Activated CD8-positive, alpha-beta T cell treated with anti-CD3 and anti-CD28 coated beads for 36 hours (primary cell): Measurements from ENCODE around the gene VAV2. TPM values are rescaled to one million over a fixed set of nuclear protein-coding genes. Genes with fewer than 3 reads are reported as not detected.

Source experiments
- ATAC-seq: fragments of 200-7000 bp; cut with Tn5 transposase; one replicate; pipeline ENCODE4 v1.10.0; 2021; ENCODE audit warnings: mild to moderate bottlenecking, moderate library complexity
- CTCF ChIA-PET: fragments of 350-600 bp; sonication (Branson Sonifier 250); formaldehyde crosslinking; loops from one replicate; lab custom pipeline; 2021; ENCODE audit warnings: antibody characterized with exemption; lab: Charles Lee
- POLR2A ChIA-PET: fragments of 350-600 bp; sonication (Branson Sonifier 250); formaldehyde crosslinking; loops from one replicate; lab custom pipeline; 2021; ENCODE audit warnings: antibody characterized with exemption; lab: Charles Lee
- DNase-seq: peaks from one replicate; pipeline ENCODE4 v3.0.0-alpha.2; 2020
- H3K27ac Mint-ChIP-seq: one replicate; pipeline ENCODE4 v1.8.0; 2021; ENCODE audit warnings: mild to moderate bottlenecking, mixed read lengths
- H3K27me3 Mint-ChIP-seq: one replicate; pipeline ENCODE4 v1.8.0; 2021; ENCODE audit warnings: mixed read lengths
- H3K36me3 Mint-ChIP-seq: one replicate; pipeline ENCODE4 v1.8.0; 2021; ENCODE audit warnings: low read depth, mixed read lengths
- H3K4me1 Mint-ChIP-seq: one replicate; pipeline ENCODE4 v1.8.0; 2021; ENCODE audit warnings: low read depth, mixed read lengths
- H3K4me3 Mint-ChIP-seq: one replicate; pipeline ENCODE4 v1.8.0; 2021; ENCODE audit warnings: mild to moderate bottlenecking, moderate library complexity, mixed read lengths
- H3K9me3 Mint-ChIP-seq: one replicate; pipeline ENCODE4 v1.8.0; 2021; ENCODE audit warnings: mixed read lengths
- CTCF ChIP-seq: fragments of 200-600 bp; IDR thresholded peaks from one replicate; pipeline ENCODE4 v1.8.0; 2022; ENCODE audit warnings: antibody characterized with exemption, mild to moderate bottlenecking
- intact Hi-C: fragments of 100-400 bp; cut with micrococcal nuclease; formaldehyde crosslinking; loops from one replicate; pipeline ENCODE4 v1.10.0; 2022
- total RNA-seq, 2 experiments: library from RNA; stranded (reverse); gene quantifications; one replicate each; pipeline ENCODE4 v1.2.3, GENCODE V29; 2021

The VAV2 gene
- total RNA-seq, 2 experiments from 2014 or later: 5.1 to 5.4 TPM

GRCh38 chr9:133939171-133939785, 52.8 kb downstream of the VAV2 start:
- Mint-ChIP-seq H3K4me3 (no peak overlapping the region), H3K36me3 (no peaks in the 10 kb centered on the region), H3K27me3 (no peaks in the 10 kb centered on the region), H3K4me1 (no peaks in the 10 kb centered on the region), H3K9me3 (no peaks in the 10 kb centered on the region), H3K27ac (no peak overlapping the region)
- intact Hi-C loops: no loop called here
- POLR2A ChIA-PET: no interaction called here
- TF ChIP-seq CTCF: no peak
- DNase-seq (no peak), ATAC-seq (no peak)
- CTCF ChIA-PET: no interaction called here

GRCh38 chr9:133938753-133939152, 53.4 kb downstream of the VAV2 start:
- TF ChIP-seq CTCF: no peak
- no peak for DNase-seq
- Mint-ChIP-seq H3K4me1 (no peaks in the 10 kb centered on the region), H3K27me3 (no peaks in the 10 kb centered on the region), H3K27ac (no peak overlapping the region), H3K4me3 (no peak overlapping the region), H3K36me3 (no peaks in the 10 kb centered on the region), H3K9me3 (no peaks in the 10 kb centered on the region)
- no peak for ATAC-seq
- intact Hi-C loops: no loop called here
- ChIA-PET POLR2A (no interaction called here), CTCF (no interaction called here)

- TF ChIP-seq CTCF: no peak
- ATAC-seq (no peak), DNase-seq (no peak)
- Mint-ChIP-seq H3K9me3 (no peaks in the 10 kb centered on the region), H3K27me3 (no peaks in the 10 kb centered on the region), H3K4me1 (no peaks in the 10 kb centered on the region), H3K4me3 (no peak overlapping the region), H3K36me3 (no peaks in the 10 kb centered on the region), H3K27ac (no peak overlapping the region)
- ChIA-PET POLR2A (no interaction called here), CTCF (no interaction called here)
- intact Hi-C loops: no loop called here
Observed at GRCh38 chr9:133938086-133938485, 54.0 kb downstream of the VAV2 start.

GRCh38 chr9:133937120-133937519, 55.0 kb downstream of the VAV2 start:
- no peak for ATAC-seq
- intact Hi-C loops: no loop called here
- H3K9me3 Mint-ChIP-seq: no peaks in the 10 kb centered on the region
- no peaks in the 10 kb centered on the region for H3K4me1 Mint-ChIP-seq
- no peak overlapping the region for H3K4me3 Mint-ChIP-seq
- H3K36me3 Mint-ChIP-seq: no peaks in the 10 kb centered on the region
- CTCF ChIA-PET: no interaction called here
- no peak overlapping the region for H3K27ac Mint-ChIP-seq
- TF ChIP-seq CTCF: no peak
- POLR2A ChIA-PET: no interaction called here
- no peaks in the 10 kb centered on the region for H3K27me3 Mint-ChIP-seq
- DNase-seq: no peak

GRCh38 chr9:133935328-133936005, 56.7 kb downstream of the VAV2 start:
- no peak for TF ChIP-seq CTCF
- no peak overlapping the region for H3K27ac Mint-ChIP-seq
- H3K36me3 Mint-ChIP-seq: no peaks in the 10 kb centered on the region
- no peak for ATAC-seq
- no peak for DNase-seq
- no peaks in the 10 kb centered on the region for H3K27me3 Mint-ChIP-seq
- H3K4me1 Mint-ChIP-seq: no peaks in the 10 kb centered on the region
- ChIA-PET POLR2A (no interaction called here), CTCF (no interaction called here)
- no peak overlapping the region for H3K4me3 Mint-ChIP-seq
- H3K9me3 Mint-ChIP-seq: no peaks in the 10 kb centered on the region
- intact Hi-C loops: no loop called here
